Measurements from ENCODE around the gene CMYA5. TPM values are rescaled to one million over a fixed set of nuclear protein-coding genes. Genes with fewer than 3 reads are reported as not detected.
"Not testable (repeated sequence)": the region's sequence is repeated elsewhere in the genome, so short reads cannot be mapped to it uniquely, and the experiment has no call there.

CMYA5 gene
- total RNA-seq, 1 donor from 2014 or later: 0.60 TPM

DNA sequence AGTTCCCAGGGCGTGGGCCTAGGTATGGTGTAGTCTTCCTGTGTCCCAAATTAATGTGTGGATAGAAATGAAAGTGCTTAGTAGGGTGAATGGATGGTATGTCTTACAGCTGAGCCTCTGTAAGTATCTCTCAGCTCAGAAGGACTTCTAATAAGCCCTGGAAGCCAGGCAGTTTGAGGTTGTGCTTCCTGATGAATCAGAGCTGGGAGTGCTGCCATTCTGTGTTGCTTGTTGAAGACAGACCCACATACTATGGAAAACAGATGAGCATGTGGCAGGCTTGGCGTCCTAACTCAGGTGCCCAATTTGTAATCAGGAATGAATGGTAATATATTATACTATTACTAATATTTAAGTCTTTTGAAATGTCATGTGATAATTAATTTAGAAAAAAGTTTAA, 69.8 kb downstream of the CMYA5 start:
- Mint-ChIP-seq H3K27ac (ENCODE audit: unreplicated experiment) (no peak overlapping the region), H3K9me3 (ENCODE audit: low read depth) (no peaks in the 10 kb centered on the region), H3K36me3 (ENCODE audit: low read depth) (no peaks in the 10 kb centered on the region), H3K4me3 (ENCODE audit: unreplicated experiment) (no peak overlapping the region), H3K27me3 (ENCODE audit: low read depth) (no peaks in the 10 kb centered on the region), H3K4me1 (ENCODE audit: low read depth) (no peaks in the 10 kb centered on the region)
- DNase-seq (ENCODE audit: low spot score): no peak
- TF ChIP-seq, protein P1, sequence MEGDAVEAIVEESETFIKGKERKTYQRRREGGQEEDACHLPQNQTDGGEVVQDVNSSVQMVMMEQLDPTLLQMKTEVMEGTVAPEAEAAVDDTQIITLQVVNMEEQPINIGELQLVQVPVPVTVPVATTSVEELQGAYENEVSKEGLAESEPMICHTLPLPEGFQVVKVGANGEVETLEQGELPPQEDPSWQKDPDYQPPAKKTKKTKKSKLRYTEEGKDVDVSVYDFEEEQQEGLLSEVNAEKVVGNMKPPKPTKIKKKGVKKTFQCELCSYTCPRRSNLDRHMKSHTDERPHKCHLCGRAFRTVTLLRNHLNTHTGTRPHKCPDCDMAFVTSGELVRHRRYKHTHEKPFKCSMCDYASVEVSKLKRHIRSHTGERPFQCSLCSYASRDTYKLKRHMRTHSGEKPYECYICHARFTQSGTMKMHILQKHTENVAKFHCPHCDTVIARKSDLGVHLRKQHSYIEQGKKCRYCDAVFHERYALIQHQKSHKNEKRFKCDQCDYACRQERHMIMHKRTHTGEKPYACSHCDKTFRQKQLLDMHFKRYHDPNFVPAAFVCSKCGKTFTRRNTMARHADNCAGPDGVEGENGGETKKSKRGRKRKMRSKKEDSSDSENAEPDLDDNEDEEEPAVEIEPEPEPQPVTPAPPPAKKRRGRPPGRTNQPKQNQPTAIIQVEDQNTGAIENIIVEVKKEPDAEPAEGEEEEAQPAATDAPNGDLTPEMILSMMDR (IDR thresholded peaks at IDR 0.05): no peak

DNA sequence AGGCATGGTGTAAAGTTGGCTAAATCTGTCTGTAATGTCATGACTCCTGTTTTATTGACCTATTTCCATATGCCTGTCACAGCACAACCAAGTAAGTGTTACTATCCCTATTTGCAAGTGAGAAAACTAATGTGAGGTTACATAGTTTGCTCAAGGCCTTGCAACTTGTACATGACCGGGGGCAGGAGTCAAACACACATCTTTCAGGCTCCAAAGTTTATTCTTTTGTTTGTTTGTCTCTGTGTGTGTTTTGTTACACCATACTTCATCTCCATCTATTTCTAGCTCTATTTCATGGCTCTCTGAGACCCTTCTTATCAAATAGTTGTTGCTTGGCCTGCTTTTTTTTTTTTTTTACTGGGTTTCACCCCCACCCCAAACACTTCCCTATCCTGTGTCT, 70.2 kb downstream of the CMYA5 start:
- Mint-ChIP-seq H3K4me1 (ENCODE audit: low read depth) (no peaks in the 10 kb centered on the region), H3K36me3 (ENCODE audit: low read depth) (no peaks in the 10 kb centered on the region), H3K4me3 (ENCODE audit: unreplicated experiment) (no peak overlapping the region), H3K27ac (ENCODE audit: unreplicated experiment) (no peak overlapping the region), H3K27me3 (ENCODE audit: low read depth) (no peaks in the 10 kb centered on the region), H3K9me3 (ENCODE audit: low read depth) (peaks cover 1% of the 10 kb centered on the region)
- TF ChIP-seq, protein P1 (IDR thresholded peaks at IDR 0.05): no peak
- no peak for DNase-seq (ENCODE audit: low spot score)

DNA sequence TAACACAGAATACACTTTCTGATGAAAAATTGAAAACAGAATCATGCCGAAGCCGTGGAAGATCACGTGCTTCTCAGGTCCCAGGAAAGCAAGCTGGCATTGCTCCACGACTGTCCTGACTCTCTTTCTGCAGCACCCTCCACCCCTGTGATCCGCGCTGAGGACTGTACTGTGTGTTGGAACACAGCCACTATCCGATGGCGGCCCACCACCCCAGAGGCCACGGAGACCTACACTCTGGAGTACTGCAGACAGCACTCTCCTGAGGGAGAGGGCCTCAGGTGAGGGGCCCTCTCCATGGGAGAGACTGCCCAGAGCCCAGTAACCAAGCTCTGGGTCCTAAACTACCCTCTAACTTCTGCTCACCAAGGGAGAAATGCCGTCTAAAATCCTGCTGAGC, 73.3 kb downstream of the CMYA5 start:
- no peak for DNase-seq (ENCODE audit: low spot score)
- Mint-ChIP-seq H3K27ac (ENCODE audit: unreplicated experiment) (no peak overlapping the region), H3K27me3 (ENCODE audit: low read depth) (no peaks in the 10 kb centered on the region), H3K9me3 (ENCODE audit: low read depth) (peaks cover 15% of the 10 kb centered on the region), H3K4me3 (ENCODE audit: unreplicated experiment) (no peak overlapping the region), H3K36me3 (ENCODE audit: low read depth) (peaks cover 3% of the 10 kb centered on the region), H3K4me1 (ENCODE audit: low read depth) (no peaks in the 10 kb centered on the region)
- TF ChIP-seq, protein P1 (IDR thresholded peaks at IDR 0.05): no peak

DNA sequence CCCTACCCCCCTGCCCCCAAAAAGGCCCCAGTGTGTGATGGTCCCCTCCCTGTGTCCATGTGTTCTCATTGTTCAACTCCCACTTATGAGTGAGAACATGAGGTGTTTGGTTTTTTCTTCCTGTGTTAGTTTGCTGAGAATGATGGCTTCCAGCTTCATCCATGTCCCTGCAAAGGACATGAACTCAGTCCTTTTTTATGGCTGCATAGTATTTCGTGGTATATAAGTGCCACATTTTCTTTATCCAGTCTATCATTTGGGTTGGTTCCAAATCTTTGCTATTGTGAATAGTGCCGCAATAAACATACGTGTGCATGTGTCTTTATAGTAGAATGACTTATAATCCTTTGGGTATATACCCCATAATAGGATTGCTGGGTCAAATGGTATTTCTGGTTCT, 74.5 kb downstream of the CMYA5 start:
- not testable (repeated sequence) for DNase-seq (ENCODE audit: low spot score); H3K4me3 Mint-ChIP-seq (ENCODE audit: unreplicated experiment); H3K36me3 Mint-ChIP-seq (ENCODE audit: low read depth); H3K27ac Mint-ChIP-seq (ENCODE audit: unreplicated experiment); H3K4me1 Mint-ChIP-seq (ENCODE audit: low read depth); H3K27me3 Mint-ChIP-seq (ENCODE audit: low read depth)
- peaks cover 24% of the 10 kb centered on the region for H3K9me3 Mint-ChIP-seq (ENCODE audit: low read depth)

DNA sequence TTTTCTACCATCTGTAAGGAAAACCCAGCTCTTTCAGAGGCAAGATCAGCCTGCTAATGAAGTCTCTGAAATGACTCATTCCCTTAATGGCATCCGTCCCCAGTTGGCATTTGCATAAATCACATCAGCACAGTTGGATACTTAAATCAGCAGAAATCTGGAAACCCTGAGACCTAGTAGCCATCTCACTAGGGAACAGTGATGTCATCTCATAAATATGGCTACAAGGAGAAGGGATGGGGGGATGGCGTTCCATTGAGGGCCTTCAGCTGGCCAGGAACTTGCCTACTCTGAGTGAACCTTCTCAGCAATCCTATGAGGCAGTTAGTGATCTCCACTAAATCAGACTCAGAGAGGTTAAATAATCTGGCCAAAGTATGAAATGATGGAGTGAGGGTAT, 81.8 kb downstream of the CMYA5 start:
- no peak for DNase-seq (ENCODE audit: low spot score)
- Mint-ChIP-seq H3K9me3 (ENCODE audit: low read depth) (peaks cover 22% of the 10 kb centered on the region), H3K4me3 (ENCODE audit: unreplicated experiment) (no peak overlapping the region), H3K36me3 (ENCODE audit: low read depth) (peaks cover 2% of the 10 kb centered on the region), H3K27ac (ENCODE audit: unreplicated experiment) (no peak overlapping the region), H3K4me1 (ENCODE audit: low read depth) (peaks cover 2% of the 10 kb centered on the region), H3K27me3 (ENCODE audit: low read depth) (no peaks in the 10 kb centered on the region)
- TF ChIP-seq, protein P1 (IDR thresholded peaks at IDR 0.05): no peak

DNA sequence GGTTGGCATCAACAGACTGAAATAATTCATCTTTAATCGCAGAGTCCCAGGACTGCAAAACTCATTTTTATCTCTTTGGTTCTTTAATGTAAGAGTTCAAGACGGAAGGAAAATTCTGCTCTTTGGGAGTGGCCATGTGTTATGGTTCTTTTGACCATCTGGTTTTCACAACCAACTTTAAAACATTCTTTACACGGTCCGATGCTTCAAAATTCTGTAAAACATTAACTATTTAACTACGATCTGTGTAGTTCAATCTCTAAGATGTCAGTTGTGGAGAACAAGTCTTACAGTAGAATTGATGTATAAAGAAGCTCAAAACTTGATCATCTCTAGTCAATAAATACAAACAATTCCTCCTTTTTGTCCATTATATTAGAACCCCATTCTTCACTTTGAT, 83.0 kb downstream of the CMYA5 start:
- no peak overlapping the region for H3K27ac Mint-ChIP-seq (ENCODE audit: unreplicated experiment)
- H3K4me1 Mint-ChIP-seq (ENCODE audit: low read depth): peaks cover 2% of the 10 kb centered on the region
- H3K9me3 Mint-ChIP-seq (ENCODE audit: low read depth): peaks cover 15% of the 10 kb centered on the region
- no peak overlapping the region for H3K4me3 Mint-ChIP-seq (ENCODE audit: unreplicated experiment)
- no peaks in the 10 kb centered on the region for H3K27me3 Mint-ChIP-seq (ENCODE audit: low read depth)
- TF ChIP-seq, protein P1 (IDR thresholded peaks at IDR 0.05): no peak
- no peak for DNase-seq (ENCODE audit: low spot score)
- H3K36me3 Mint-ChIP-seq (ENCODE audit: low read depth): peaks cover 2% of the 10 kb centered on the region

All from chondrocyte (in vitro differentiated cells).